K562 (cell line): ENCODE measurements around the gene RREB1. TPM values are rescaled to one million over a fixed set of nuclear protein-coding genes. Genes with fewer than 3 reads are reported as not detected.

Source experiments
- ATAC-seq: fragments of 200-7000 bp; cut with Tn5 transposase; 3 replicates; pipeline ENCODE4 v1.9.1; 2020; ENCODE audit warnings: moderate library complexity
- BruUV-seq: library from RNA; stranded (reverse); fragments of 400-500 nt; replicated peaks from 2 replicates; lab custom pipeline; 2021; lab: Mats Ljungman, UMichigan
- CTCF ChIA-PET: fragments of 300-600 bp; formaldehyde crosslinking; extraction: SDS; loops from one replicate; lab custom pipeline; 2021; ENCODE audit warnings: low intra/inter-chr PET ratio; lab: Yijun Ruan, JAX
- POLR2A ChIA-PET: fragments of 300-600, 350-650 bp; sonication (Branson Sonifier 250); formaldehyde crosslinking; extraction: SDS; loops from one replicate; lab custom pipeline; 2021; ENCODE audit warnings: antibody characterized with exemption, inconsistent platforms; lab: Yijun Ruan, JAX
- DNase-seq, 4 experiments: peaks; one replicate each; pipeline versions ENCODE4 v3.0.0 to v3.0.0-alpha.2; 2011 to 2018; ENCODE audit warnings: low spot score in 3 of 4, mixed read lengths in 3 of 4; ENCODE audit errors: extremely low read depth in 1 of 4
- FAIRE-seq: peaks from 2 replicates; lab custom pipeline; 2011; peaks lifted over from hg19 to GRCh38; lab: Jason Lieb, UNC
- H2AFZ ChIP-seq: 2 replicates; pipeline ENCODE4 v1.6.0; 2011; ENCODE audit warnings: low read depth, low read length, control low read depth, inconsistent platforms
- H3K27ac ChIP-seq: fragments of 200-600 bp; 3 replicates; pipeline ENCODE4 v1.8.0; 2011; ENCODE audit warnings: low read depth, mild to moderate bottlenecking, control low read depth, inconsistent platforms, low read length, moderate library complexity, mixed read lengths; ENCODE audit errors: extremely low read depth
- H3K27me3 ChIP-seq, 2 experiments: fragments of 300-600 bp in 1 of 2; 2 replicates in 1 of 2; 3 replicates in 1 of 2; pipeline versions ENCODE4 v1.6.0 to v1.8.0; 2011; ENCODE audit warnings: inconsistent platforms in 2 of 2, low read length in 2 of 2, mild to moderate bottlenecking in 1 of 2, mixed read lengths in 1 of 2, moderate library complexity in 1 of 2; ENCODE audit not compliant: control insufficient read depth in 2 of 2, insufficient read depth in 2 of 2
- H3K36me3 ChIP-seq: fragments of 300-600 bp; 3 replicates; pipeline ENCODE4 v1.8.0; 2011; ENCODE audit warnings: mild to moderate bottlenecking, low read length, inconsistent platforms; ENCODE audit not compliant: control insufficient read depth, insufficient read depth
- H3K4me1 ChIP-seq, 2 experiments: fragments of 200-600 bp in 1 of 2; replicated peaks in 1 of 2; 2 replicates in 1 of 2; 3 replicates in 1 of 2; pipeline versions ENCODE4 v1.5.1 to v1.8.0; 2011; ENCODE audit warnings: inconsistent platforms in 2 of 2, low read length in 2 of 2, mild to moderate bottlenecking in 1 of 2, mixed read lengths in 1 of 2, moderate library complexity in 1 of 2; ENCODE audit not compliant: control insufficient read depth in 2 of 2, insufficient read depth in 2 of 2
- H3K4me2 ChIP-seq: 2 replicates; pipeline ENCODE4 v1.6.1; 2011; ENCODE audit warnings: low read length, control low read depth, inconsistent platforms, mixed read lengths; ENCODE audit not compliant: insufficient read depth
- H3K4me3 ChIP-seq: fragments of 200-600 bp; sonication (generic), shearing (Covaris generic); 2 replicates; pipeline ENCODE4 v1.5.1; 2016; ENCODE audit warnings: control low read depth, inconsistent platforms
- H3K79me2 ChIP-seq: fragments of 200-600 bp; 3 replicates; pipeline ENCODE4 v1.8.0; 2011; ENCODE audit warnings: low read length, inconsistent platforms; ENCODE audit not compliant: control insufficient read depth, insufficient read depth
- H3K9ac ChIP-seq, 2 experiments: 2 replicates each; pipeline versions ENCODE4 v1.6.0 to v1.6.1; 2011; ENCODE audit warnings: low read depth in 2 of 2, low read length in 2 of 2, control low read depth in 1 of 2, inconsistent platforms in 1 of 2, mild to moderate bottlenecking in 1 of 2, mixed read lengths in 1 of 2; ENCODE audit not compliant: insufficient read depth in 1 of 2
- H3K9me1 ChIP-seq: one replicate; pipeline ENCODE4 v1.6.0; 2011; ENCODE audit warnings: inconsistent platforms, mild to moderate bottlenecking, low read length, moderate library complexity; ENCODE audit not compliant: control insufficient read depth, insufficient read depth
- H3K9me3 ChIP-seq: replicated peaks from 2 replicates; pipeline ENCODE4 v1.5.1; 2011; ENCODE audit warnings: low read depth, low read length, inconsistent platforms; ENCODE audit not compliant: control insufficient read depth, insufficient read depth
- H4K20me1 ChIP-seq: replicated peaks from 2 replicates; pipeline ENCODE4 v1.6.1; 2011; ENCODE audit warnings: low read length, inconsistent platforms, mixed read lengths; ENCODE audit not compliant: control insufficient read depth, insufficient read depth
- BDP1 ChIP-seq: IDR thresholded peaks from 3 replicates; pipeline ENCODE4 v1.6.1; 2011; ENCODE audit not compliant: insufficient read length, insufficient read depth
- CHD2 ChIP-seq: IDR thresholded peaks from 2 replicates; pipeline ENCODE4 v1.6.1; 2011; ENCODE audit warnings: low read depth, low read length
- CSDE1 ChIP-seq, 2 experiments: fragments of 450-650 bp; IDR thresholded peaks; 2 replicates each; pipeline ENCODE4 v1.6.1; 2016; ENCODE audit warnings: mild to moderate bottlenecking in 1 of 2
- E2F5 ChIP-seq: sonication (generic); formaldehyde crosslinking; IDR thresholded peaks from 2 replicates; pipeline ENCODE4 v1.8.0; 2022; ENCODE audit warnings: mild to moderate bottlenecking, missing genetic modification reagents
- HNRNPL ChIP-seq: fragments of 200-400 bp; formaldehyde crosslinking; IDR thresholded peaks from 2 replicates; pipeline ENCODE4 v1.6.1; 2017; ENCODE audit warnings: low read depth, mild to moderate bottlenecking, low read length
- JUND ChIP-seq, 2 experiments: IDR thresholded peaks; 2 replicates in 1 of 2; 3 replicates in 1 of 2; pipeline ENCODE4 v1.6.1; 2011; ENCODE audit warnings: borderline replicate concordance in 2 of 2, low read depth in 2 of 2, low read length in 2 of 2, improper control_type of control experiment in 1 of 2, missing biosample characterization in 1 of 2, missing genetic modification characterization in 1 of 2, missing genetic modification reagents in 1 of 2
- MCM2 ChIP-seq: fragments of 450-650 bp; IDR thresholded peaks from 2 replicates; pipeline ENCODE4 v1.6.1; 2017; ENCODE audit warnings: low read depth, mild to moderate bottlenecking
- NCOA6 ChIP-seq: fragments of 450-650 bp; IDR thresholded peaks from 2 replicates; pipeline ENCODE4 v1.6.1; 2017; ENCODE audit warnings: mild to moderate bottlenecking
- NR2C2 ChIP-seq, 2 experiments: fragments of 200-800 bp in 1 of 2; sonication (Bioruptor generic) in 1 of 2; sonication (generic) in 1 of 2; formaldehyde crosslinking in 1 of 2; IDR thresholded peaks; 2 replicates each; pipeline versions ENCODE4 v1.6.1 to v1.8.0; 2016 to 2022; ENCODE audit warnings: mild to moderate bottlenecking in 1 of 2, missing compliant biosample characterization in 1 of 2, missing genetic modification characterization in 1 of 2, missing genetic modification reagents in 1 of 2
- PHB2 ChIP-seq: fragments of 450-650 bp; IDR thresholded peaks from 2 replicates; pipeline ENCODE4 v1.6.1; 2017; ENCODE audit warnings: low read depth
- POLR2AphosphoS5 ChIP-seq: IDR thresholded peaks from 2 replicates; pipeline ENCODE4 v1.6.1; 2011; ENCODE audit warnings: mild to moderate bottlenecking, low read depth, low read length, moderate library complexity; ENCODE audit not compliant: control insufficient read depth, insufficient read depth
- PTRF ChIP-seq: fragments of 450-650 bp; IDR thresholded peaks from 2 replicates; pipeline ENCODE4 v1.6.1; 2016; ENCODE audit warnings: mild to moderate bottlenecking, missing genetic modification characterization, missing compliant biosample characterization
- SIX5 ChIP-seq, 2 experiments: IDR thresholded peaks; 2 replicates each; pipeline ENCODE4 v1.6.1; 2011; ENCODE audit warnings: low read length in 2 of 2, borderline replicate concordance in 1 of 2, low read depth in 1 of 2, mild to moderate bottlenecking in 1 of 2, moderate library complexity in 1 of 2; ENCODE audit not compliant: insufficient read depth in 1 of 2
- SNRNP70 ChIP-seq: fragments of 200-400 bp; formaldehyde crosslinking; optimal IDR thresholded peaks from 2 replicates; pipeline ENCODE3; 2017; ENCODE audit warnings: low read depth, low read length
- SPI1 ChIP-seq: IDR thresholded peaks from 2 replicates; pipeline ENCODE4 v1.6.1; 2011; ENCODE audit warnings: low read depth, low read length, control low read depth, borderline replicate concordance
- XRCC3 ChIP-seq: fragments of 450-650 bp; IDR thresholded peaks from 2 replicates; pipeline ENCODE4 v1.6.1; 2017; ENCODE audit warnings: mild to moderate bottlenecking, moderate library complexity
- ZNF140 ChIP-seq: fragments of 250-450 bp; sonication (Bioruptor Pico); IDR thresholded peaks from 2 replicates; pipeline ENCODE4 v1.8.0; 2021; ENCODE audit warnings: moderate library complexity, mild to moderate bottlenecking, inconsistent platforms
- ZNF253 ChIP-seq: fragments of 250-450 bp; sonication (Bioruptor Pico); conservative IDR thresholded peaks from 2 replicates; pipeline ENCODE4 v1.6.1; 2021; ENCODE audit warnings: mild to moderate bottlenecking
- ZNF408 ChIP-seq: fragments of 250-450 bp; sonication (Bioruptor Pico); IDR thresholded peaks from 2 replicates; pipeline ENCODE4 v1.4.0; 2020; ENCODE audit warnings: low read depth, mild to moderate bottlenecking, moderate library complexity
- ZNF655 ChIP-seq: fragments of 250-450 bp; sonication (Bioruptor Pico); IDR thresholded peaks from 2 replicates; pipeline ENCODE4 v1.5.0; 2021
- in situ Hi-C: fragments of 300-500 bp; cut with MboI; formaldehyde crosslinking; loops from 4 replicates; pipeline ENCODE4 v1.15.0; 2018; ENCODE audit warnings: inconsistent platforms, mixed read lengths
- intact Hi-C: fragments of 100-400 bp; cut with micrococcal nuclease; formaldehyde crosslinking; loops from 2 replicates; pipeline ENCODE4 v1.14.2; 2022
- polyA plus RNA-seq, 8 experiments: library from polyadenylated mRNA; depleted of rRNA in 4 of 8; stranded (reverse) in 5 of 8; unstranded in 3 of 8; fragments of >200 nt; fragmentation: Nextera tagmentation in 2 of 8; fragmentation: Illumina TruSeq in 1 of 8; extraction: Ambion mirVana in 2 of 8; extraction: Trizol in 1 of 8; gene quantifications; 2 replicates each; pipeline versions ENCODE4 v1.2.1 to v1.2.3, GENCODE V29; 2011 to 2014; ENCODE audit warnings: inconsistent platforms in 1 of 8, missing spikeins in 1 of 8
- total RNA-seq, 7 experiments: library from RNA; depleted of rRNA in 6 of 7; stranded (reverse); fragments of >200 nt in 6 of 7; fragmentation: Illumina TruSeq in 2 of 7; extraction: Trizol in 2 of 7; gene quantifications; 2 replicates each; pipeline versions ENCODE4 v1.2.1 to v1.2.3, GENCODE V29; 2011 to 2021; ENCODE audit warnings: low replicate concordance in 1 of 7

RREB1 gene
- total and polyA plus RNA-seq, 9 of the 15 experiments (the other 6 are each of a cell fraction or from before 2014, with no cell fraction given) = 3.3 to 64.2 (median 19.3) TPM

- TF ChIP-seq SNRNP70 (no peak), NR2C2 (CRISPR knock-in tag; IDR thresholded peaks at IDR 0.05) (no peak), NR2C2 (tag; IDR thresholded peaks at IDR 0.05) (0 out of 2 replicates have a peak, but pooled peaks have one; percentile 10), XRCC3 (no peak), E2F5 (CRISPR knock-in tag) (no peak), ZNF253 (CRISPR knock-in tag) (no peak), SPI1 (no peak)
Observed at GRCh38 chr6:7111095-7111690, 3.4 kb downstream of the RREB1 start (continued).

- Histone ChIP-seq H2AFZ (no peak overlapping the region), H3K9me1 (no peaks in the 10 kb centered on the region), H3K4me2 (peak overlapping the region; percentile 81), H3K36me3 (peaks cover 15% of the 10 kb centered on the region; the same call in 2 of the 3 replicates), H3K27me3 (no peaks in the 10 kb centered on the region), H3K79me2 (peaks cover 96% of the 10 kb centered on the region), H3K9me3 (no peaks in the 10 kb centered on the region), H3K4me3 (no peak overlapping the region; the same call in 1 of the 2 replicates), H3K27ac (no peak overlapping the region), H4K20me1 (peaks cover 25% of the 10 kb centered on the region), H3K9ac (no peak overlapping the region; a peak in 1 of 4 replicates), H3K4me1 (peaks cover 58 to 62% of the 10 kb centered on the region in 2 experiments)
- in situ Hi-C loops (no loop called here), intact Hi-C loops (no loop called here)
- ATAC-seq (no peak), FAIRE-seq (no peak), DNase-seq (no peak)
- BruUV-seq = no TSS peak
- CTCF ChIA-PET = no interaction called here
- POLR2A ChIA-PET = interaction anchor here (0.9 to 4.4 kb wide), 3 partner anchors 8 to 16 kb away, joined by 4 to 23 read pairs (median 19); no protein-coding TSS in a partner anchor
- TF ChIP-seq ZNF408 (CRISPR knock-in tag) (no peak), PTRF (tag) (no peak), CSDE1 (IDR thresholded peaks at IDR 0.05) (no peak), NCOA6 (no peak), MCM2 (no peak), ZNF655 (CRISPR knock-in tag) (no peak), BDP1 (no peak), JUND (IDR thresholded peaks at IDR 0.05; ENCODE audit: borderline replicate concordance, low read depth, low read length) (no peak), JUND (tag; IDR thresholded peaks at IDR 0.05; ENCODE audit: borderline replicate concordance, low read depth, low read length) (no peak), SIX5 (IDR thresholded peaks at IDR 0.05; ENCODE audit: borderline replicate concordance in 1 of 2, insufficient read depth in 1 of 2, low read depth in 1 of 2, low read length in 2 of 2) (no peak), PHB2 (no peak), HNRNPL (no peak), CHD2 (no peak), ZNF140 (CRISPR knock-in tag) (no peak), POLR2AphosphoS5 (no peak)
Observed at GRCh38 chr6:7112171-7112570, 4.4 kb downstream of the RREB1 start.
